ENCODE data around the gene RHBDD1.
A peak's percentile ranks its signal among the peaks of the same experiment; 100 is the strongest.

The RHBDD1 gene

GRCh38 chr2:226904592-226904991 lies 68.7 kb downstream of the RHBDD1 start:
- Mint-ChIP-seq H3K9me3 (no peaks in the 10 kb centered on the region), H3K4me3 (no peak overlapping the region), H3K27me3 (no peaks in the 10 kb centered on the region), H3K4me1 (peaks cover 50% of the 10 kb centered on the region), H3K27ac (no peak overlapping the region)
- peak; percentile 20 to 51 for DNase-seq
- peak; percentile 90 for ATAC-seq

DNA sequence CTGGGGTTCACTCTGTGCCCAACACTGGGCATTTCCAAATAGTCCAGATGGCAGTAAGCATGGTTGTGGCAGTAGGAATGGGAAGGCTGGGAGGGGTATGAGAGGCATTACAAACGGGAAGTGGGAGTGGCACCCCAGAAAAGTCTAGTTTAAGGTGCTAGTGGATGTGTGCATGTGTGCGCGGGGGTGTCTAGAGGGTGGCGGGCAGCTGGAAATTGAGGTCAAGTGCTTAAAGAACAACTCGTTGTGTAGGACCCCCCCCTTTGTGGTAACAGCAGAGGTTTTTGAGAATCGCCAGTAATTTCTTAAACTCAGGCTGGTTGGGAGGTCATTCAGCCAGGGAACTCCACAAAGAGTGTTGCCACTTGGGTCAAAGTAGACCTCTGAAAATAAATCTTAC lies 69.9 kb downstream of the RHBDD1 start:
- Mint-ChIP-seq H3K9me3 (no peaks in the 10 kb centered on the region), H3K4me3 (peak overlapping the region in 1 of 2 donors; percentile 32), H3K27ac (no peak overlapping the region), H3K27me3 (no peaks in the 10 kb centered on the region), H3K4me1 (peaks cover 50% of the 10 kb centered on the region)
- ATAC-seq, result no peak
- no peak for DNase-seq

DNA sequence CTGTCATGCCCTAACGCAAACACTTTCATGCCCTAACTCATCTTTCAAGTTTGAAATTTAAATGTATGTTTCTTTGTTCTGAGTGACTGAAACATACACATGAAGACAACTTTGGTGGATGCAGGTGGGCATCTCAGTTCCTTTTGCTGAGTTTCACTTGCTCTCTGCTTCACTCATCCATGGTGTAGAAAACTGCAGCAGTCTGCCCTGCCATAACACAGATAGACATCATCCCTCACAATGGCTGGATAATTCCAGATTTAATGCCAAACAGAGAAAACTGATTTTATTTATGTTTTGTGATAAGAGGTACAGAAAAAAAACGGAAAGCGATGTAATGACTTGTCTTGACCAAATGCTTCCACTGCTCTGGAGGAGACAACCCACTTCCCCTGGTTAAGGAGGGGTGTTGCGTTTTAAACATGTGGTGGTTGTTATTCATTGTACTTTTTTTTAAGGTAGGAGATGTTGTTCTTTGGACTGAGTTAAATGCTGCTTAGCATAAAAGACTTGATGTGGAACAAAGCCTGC lies 70.4 kb downstream of the RHBDD1 start:
- Mint-ChIP-seq H3K4me3 (peak overlapping the region in 1 of 2 donors; percentile 41), H3K9me3 (no peaks in the 10 kb centered on the region), H3K27ac (no peak overlapping the region), H3K27me3 (no peaks in the 10 kb centered on the region), H3K4me1 (peaks cover 50% of the 10 kb centered on the region)
- ATAC-seq (no peak), DNase-seq (no peak)

GRCh38 chr2:226909126-226909525 lies 73.3 kb downstream of the RHBDD1 start:
- Mint-ChIP-seq H3K4me1 (peaks cover 28% of the 10 kb centered on the region), H3K4me3 (no peak overlapping the region), H3K27ac (no peak overlapping the region), H3K27me3 (no peaks in the 10 kb centered on the region), H3K9me3 (no peaks in the 10 kb centered on the region)
- DNase-seq, result no peak
- ATAC-seq, result no peak

DNA sequence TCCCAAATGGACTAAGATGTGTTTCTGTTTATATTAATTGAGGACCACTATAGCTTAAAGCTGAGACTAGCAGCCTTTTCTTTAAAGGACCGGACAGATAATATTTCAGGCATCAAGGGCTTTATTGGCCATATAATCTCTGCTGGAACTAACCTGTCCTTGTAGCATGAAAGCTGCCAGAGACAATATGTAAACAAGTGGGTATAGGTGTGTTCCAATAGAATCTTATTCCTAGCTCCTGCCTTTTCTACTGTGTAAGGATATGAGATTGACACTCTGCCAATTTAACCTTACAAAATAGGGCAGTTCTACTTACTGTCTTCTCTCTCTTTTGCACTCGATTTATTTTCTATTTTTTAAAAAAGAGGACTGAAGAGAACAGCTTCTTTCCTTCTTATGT lies 74.0 kb downstream of the RHBDD1 start:
- Mint-ChIP-seq H3K4me3 (no peak overlapping the region), H3K27ac (no peak overlapping the region), H3K27me3 (no peaks in the 10 kb centered on the region), H3K4me1 (peaks cover 21% of the 10 kb centered on the region), H3K9me3 (no peaks in the 10 kb centered on the region)
- ATAC-seq (no peak), DNase-seq (no peak)

- ATAC-seq, result no peak
- no peak overlapping the region for H3K4me3 Mint-ChIP-seq
- no peak for DNase-seq
- no peaks in the 10 kb centered on the region for H3K9me3 Mint-ChIP-seq
- H3K27ac Mint-ChIP-seq, result no peak overlapping the region
- no peaks in the 10 kb centered on the region for H3K27me3 Mint-ChIP-seq
- peaks cover 15% of the 10 kb centered on the region for H3K4me1 Mint-ChIP-seq
Measured at GRCh38 chr2:226910384-226910783, 74.5 kb downstream of the RHBDD1 start.

DNA sequence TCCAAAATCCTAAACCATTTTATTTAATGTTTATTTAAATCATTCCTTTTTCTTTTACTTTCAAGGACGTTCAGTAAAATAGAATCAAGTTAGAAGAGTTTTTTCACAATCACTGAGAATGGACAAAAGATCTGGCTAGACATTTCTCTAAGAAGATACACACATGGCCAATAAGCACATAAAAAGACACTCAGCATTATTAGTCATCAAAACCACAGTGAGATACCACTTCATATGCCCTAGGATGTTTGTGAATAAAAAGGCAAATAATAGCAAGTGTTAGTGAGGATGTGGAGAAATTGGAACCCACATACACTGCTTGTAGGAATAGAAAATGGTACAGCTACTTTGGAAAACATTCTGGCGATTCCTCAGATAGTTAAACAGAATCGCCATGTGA lies 76.1 kb downstream of the RHBDD1 start:
- DNase-seq, result no peak
- H3K27ac Mint-ChIP-seq, result no peak overlapping the region
- peaks cover 8% of the 10 kb centered on the region for H3K4me1 Mint-ChIP-seq

DNA sequence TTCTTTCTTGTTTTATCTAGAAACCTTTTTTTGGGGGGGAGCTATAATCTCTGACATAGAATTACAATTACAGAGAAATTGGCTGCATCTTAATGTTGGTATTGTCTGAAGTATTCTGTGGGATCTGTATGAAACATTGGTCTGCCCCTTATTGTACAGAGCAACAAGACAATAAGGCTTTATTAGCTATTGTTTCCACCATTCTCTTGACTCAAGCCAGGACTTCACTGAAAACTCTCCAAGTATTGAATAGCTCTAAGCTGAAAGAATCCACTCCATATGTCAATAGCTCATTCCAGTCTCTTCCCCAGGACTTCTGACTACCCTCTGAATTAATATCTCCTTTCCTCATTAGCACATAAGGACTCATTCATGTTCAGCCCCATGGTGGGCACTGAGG lies 77.8 kb downstream of the RHBDD1 start:
- Mint-ChIP-seq H3K4me1 (peaks cover 9% of the 10 kb centered on the region), H3K9me3 (no peaks in the 10 kb centered on the region), H3K4me3 (no peak overlapping the region), H3K27me3 (no peaks in the 10 kb centered on the region), H3K27ac (no peak overlapping the region)
- no peak for DNase-seq
- no peak for ATAC-seq

More for the DNA sequence above, 76.1 kb downstream of the RHBDD1 start:
- H3K4me3 Mint-ChIP-seq, result no peak overlapping the region
- no peaks in the 10 kb centered on the region for H3K9me3 Mint-ChIP-seq
- no peaks in the 10 kb centered on the region for H3K27me3 Mint-ChIP-seq
- ATAC-seq, result peak; percentile 67

GRCh38 chr2:226915846-226916360 lies 80.0 kb downstream of the RHBDD1 start:
- Mint-ChIP-seq H3K4me1 (peaks cover 9% of the 10 kb centered on the region), H3K27ac (no peak overlapping the region), H3K9me3 (peaks cover under 1 to 7% of the 10 kb centered on the region in 2 donors), H3K4me3 (no peak overlapping the region), H3K27me3 (no peaks in the 10 kb centered on the region)
- no peak for DNase-seq
- no peak for ATAC-seq

DNA sequence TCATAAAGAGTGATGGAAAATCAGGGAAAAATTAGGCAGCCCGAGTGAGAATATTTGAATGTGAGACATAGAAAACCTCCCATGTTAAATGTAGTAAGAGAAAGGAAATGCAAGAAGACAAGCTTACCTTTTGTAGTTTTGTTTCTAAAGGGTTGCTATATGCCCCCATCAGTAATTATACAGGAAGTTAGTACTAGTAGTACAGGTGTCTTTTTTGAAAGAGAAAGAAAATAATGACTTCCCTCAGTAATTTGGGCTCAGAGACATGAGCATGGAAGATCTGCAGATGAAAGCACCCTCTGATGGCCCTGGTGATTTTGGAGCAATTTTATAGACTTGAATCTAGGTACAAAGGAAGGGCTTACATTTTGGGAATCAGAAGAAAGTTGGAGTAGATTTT lies 80.8 kb downstream of the RHBDD1 start:
- Mint-ChIP-seq H3K27ac (peak overlapping the region in 1 of 2 donors; percentile 3), H3K4me3 (no peak overlapping the region), H3K4me1 (peaks cover 9% of the 10 kb centered on the region), H3K27me3 (no peaks in the 10 kb centered on the region), H3K9me3 (peaks cover 6 to 15% of the 10 kb centered on the region in 2 donors)
- ATAC-seq (no peak), DNase-seq (no peak)

- ATAC-seq (no peak), DNase-seq (no peak)
- H3K27ac Mint-ChIP-seq, result no peak overlapping the region
- H3K9me3 Mint-ChIP-seq, result peaks cover 0 to 11% of the 10 kb centered on the region in 2 donors
- no peaks in the 10 kb centered on the region for H3K27me3 Mint-ChIP-seq
- no peak overlapping the region for H3K4me3 Mint-ChIP-seq
- H3K4me1 Mint-ChIP-seq, result no peaks in the 10 kb centered on the region
Measured at GRCh38 chr2:226932443-226932842, 96.6 kb downstream of the RHBDD1 start.

- DNase-seq (no peak), ATAC-seq (no peak)
- Mint-ChIP-seq H3K4me1 (no peaks in the 10 kb centered on the region), H3K27me3 (no peaks in the 10 kb centered on the region), H3K27ac (no peak overlapping the region), H3K9me3 (peaks cover 0 to 5% of the 10 kb centered on the region in 2 donors), H3K4me3 (no peak overlapping the region)
Measured at GRCh38 chr2:226934546-226935201, 98.8 kb downstream of the RHBDD1 start.

DNA sequence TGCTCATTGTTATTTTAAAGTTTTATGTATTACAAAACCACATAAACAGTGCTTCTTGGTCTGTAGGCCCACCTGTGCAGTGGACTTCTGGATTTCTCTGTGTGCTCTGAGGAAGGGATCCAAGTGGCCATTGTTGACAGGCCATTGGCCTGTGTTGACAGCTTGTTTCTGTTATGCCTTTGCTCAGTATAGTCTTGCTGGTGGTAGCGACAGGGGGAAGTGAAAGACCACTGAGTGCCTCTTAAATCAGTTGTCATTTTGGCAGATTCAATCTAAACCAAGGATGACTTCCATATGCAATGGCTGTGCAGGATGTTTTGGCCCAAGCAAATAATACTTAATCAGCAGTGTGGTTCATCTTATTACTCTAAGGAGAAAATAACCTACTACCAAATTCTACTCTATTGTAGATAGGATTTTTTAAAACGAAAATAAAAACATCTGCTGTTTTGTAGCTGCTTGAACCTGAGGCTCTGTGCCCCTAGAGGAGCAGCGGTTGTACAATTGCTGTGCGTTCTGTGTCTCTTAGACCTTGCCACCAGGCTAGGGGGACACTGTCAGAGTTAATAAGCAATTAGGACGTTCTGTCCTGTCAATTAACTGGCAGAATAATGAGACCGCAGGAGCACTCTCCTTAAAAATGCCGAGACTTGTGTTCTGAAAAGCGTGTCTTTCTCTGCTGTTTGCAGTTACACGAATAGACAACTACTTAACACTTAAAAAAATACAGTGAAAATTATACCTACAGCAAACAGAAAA lies 108.2 kb downstream of the RHBDD1 start:
- H3K4me1 Mint-ChIP-seq, result no peaks in the 10 kb centered on the region
- H3K27ac Mint-ChIP-seq, result no peak overlapping the region
- H3K27me3 Mint-ChIP-seq, result no peaks in the 10 kb centered on the region
- H3K9me3 Mint-ChIP-seq, result peaks cover 13 to 23% of the 10 kb centered on the region in 2 donors
- H3K4me3 Mint-ChIP-seq, result no peak overlapping the region
- DNase-seq (no peak), ATAC-seq (no peak)

DNA sequence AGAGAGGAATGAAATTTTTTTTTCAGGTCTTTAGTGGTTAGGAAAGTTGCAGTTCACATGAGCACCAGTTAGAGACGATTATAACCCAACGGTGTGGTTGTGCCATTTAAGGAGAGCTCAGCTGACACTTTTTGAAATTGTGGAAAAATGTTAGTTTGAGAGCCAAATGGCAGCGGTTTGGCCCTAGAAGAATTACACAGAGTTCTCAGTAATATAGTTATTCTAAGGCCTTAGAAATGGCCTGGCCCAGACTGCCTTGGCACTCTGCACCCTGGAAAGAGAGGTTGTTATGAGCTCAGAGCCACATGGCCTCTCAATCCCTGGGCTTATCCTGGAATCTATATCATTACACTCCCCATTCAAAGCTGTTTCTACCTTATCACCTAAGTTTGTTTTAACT lies 117.4 kb downstream of the RHBDD1 start:
- no peak overlapping the region for H3K27ac Mint-ChIP-seq
- H3K27me3 Mint-ChIP-seq, result no peaks in the 10 kb centered on the region
- DNase-seq (no peak), ATAC-seq (no peak)
- H3K9me3 Mint-ChIP-seq, result peaks cover 2 to 42% of the 10 kb centered on the region in 2 donors
- peaks cover 8% of the 10 kb centered on the region for H3K4me1 Mint-ChIP-seq
- no peak overlapping the region for H3K4me3 Mint-ChIP-seq

GRCh38 chr2:226953826-226954225 lies 118.0 kb downstream of the RHBDD1 start:
- ATAC-seq (peak; percentile 59), DNase-seq (no peak)
- H3K4me1 Mint-ChIP-seq, result peaks cover 8% of the 10 kb centered on the region
- peak overlapping the region in 1 of 2 donors; percentile 89 for H3K27ac Mint-ChIP-seq
- peaks cover 6 to 46% of the 10 kb centered on the region in 2 donors for H3K9me3 Mint-ChIP-seq
- peak overlapping the region in 1 of 2 donors; percentile 32 for H3K4me3 Mint-ChIP-seq
- no peaks in the 10 kb centered on the region for H3K27me3 Mint-ChIP-seq

DNA sequence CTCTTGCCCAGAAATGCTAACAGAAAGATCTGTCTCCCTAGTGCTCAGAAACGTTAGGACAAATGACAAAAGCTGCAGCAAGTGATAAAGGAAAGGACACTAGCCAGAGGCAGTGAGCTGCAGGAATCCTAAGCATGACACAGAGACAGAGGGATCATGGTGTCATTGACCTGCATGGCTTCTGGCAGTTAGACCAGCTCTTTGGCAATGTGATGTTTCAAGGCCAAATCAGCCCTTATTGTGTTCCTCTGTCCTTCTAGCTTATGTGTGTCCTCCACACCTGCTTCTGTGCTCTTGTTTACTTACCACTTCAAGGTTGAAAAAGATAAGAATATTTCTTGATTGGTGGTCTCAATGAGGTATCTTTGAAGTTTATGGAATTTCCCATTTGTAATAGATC lies 120.8 kb downstream of the RHBDD1 start:
- peaks cover 8% of the 10 kb centered on the region for H3K4me1 Mint-ChIP-seq
- no peak for ATAC-seq
- H3K4me3 Mint-ChIP-seq, result no peak overlapping the region
- peaks cover 6 to 46% of the 10 kb centered on the region in 2 donors for H3K9me3 Mint-ChIP-seq
- no peak for DNase-seq
- no peaks in the 10 kb centered on the region for H3K27me3 Mint-ChIP-seq
- H3K27ac Mint-ChIP-seq, result no peak overlapping the region

Data from stimulated activated naive CD8-positive, alpha-beta T cell treated with anti-CD3 and anti-CD28 coated beads, Interleukin-15, amount 100 ng/mL, for 72 hours (primary cell).